Epithelial cell of proximal tubule (primary cell): ENCODE results near the gene SEC14L2. TPM values are rescaled to one million over a fixed set of nuclear protein-coding genes. Genes with fewer than 3 reads are reported as not detected.

Experiments
- DNase-seq: peaks from one replicate; pipeline ENCODE4 v3.0.0-alpha.2; 2011; ENCODE audit warnings: low read depth
- H3K4me3 ChIP-seq: 2 replicates; pipeline ENCODE4 v1.5.1; 2011; ENCODE audit warnings: low read depth, mild to moderate bottlenecking, low read length
- total RNA-seq: library from RNA; depleted of rRNA; stranded (reverse); fragments of >200 nt; gene quantifications from 2 replicates; pipeline ENCODE4 v1.2.3, GENCODE V29; 2015
- TF ChIP-seq, protein P1 (sequence below): conservative IDR thresholded peaks from 2 replicates; pipeline ENCODE4 v1.5.1; 2012; ENCODE audit warnings: low read depth, mild to moderate bottlenecking, low read length

Gene SEC14L2
- 36.2 and 49.6 TPM in 2 replicates for total RNA-seq

- DNase-seq, result no peak
- TF ChIP-seq, protein P1, sequence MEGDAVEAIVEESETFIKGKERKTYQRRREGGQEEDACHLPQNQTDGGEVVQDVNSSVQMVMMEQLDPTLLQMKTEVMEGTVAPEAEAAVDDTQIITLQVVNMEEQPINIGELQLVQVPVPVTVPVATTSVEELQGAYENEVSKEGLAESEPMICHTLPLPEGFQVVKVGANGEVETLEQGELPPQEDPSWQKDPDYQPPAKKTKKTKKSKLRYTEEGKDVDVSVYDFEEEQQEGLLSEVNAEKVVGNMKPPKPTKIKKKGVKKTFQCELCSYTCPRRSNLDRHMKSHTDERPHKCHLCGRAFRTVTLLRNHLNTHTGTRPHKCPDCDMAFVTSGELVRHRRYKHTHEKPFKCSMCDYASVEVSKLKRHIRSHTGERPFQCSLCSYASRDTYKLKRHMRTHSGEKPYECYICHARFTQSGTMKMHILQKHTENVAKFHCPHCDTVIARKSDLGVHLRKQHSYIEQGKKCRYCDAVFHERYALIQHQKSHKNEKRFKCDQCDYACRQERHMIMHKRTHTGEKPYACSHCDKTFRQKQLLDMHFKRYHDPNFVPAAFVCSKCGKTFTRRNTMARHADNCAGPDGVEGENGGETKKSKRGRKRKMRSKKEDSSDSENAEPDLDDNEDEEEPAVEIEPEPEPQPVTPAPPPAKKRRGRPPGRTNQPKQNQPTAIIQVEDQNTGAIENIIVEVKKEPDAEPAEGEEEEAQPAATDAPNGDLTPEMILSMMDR, result no peak
- H3K4me3 ChIP-seq, result peak within 1 kb of the TSS; percentile 86
Observed at GRCh38 chr22:30396871-30397655, at the start of gene SEC14L2. Gene SEC14L2, plus strand, starts transcription at chr22:30397018. Its CDS starts 99 bp downstream, at chr22:30397117.

DNA sequence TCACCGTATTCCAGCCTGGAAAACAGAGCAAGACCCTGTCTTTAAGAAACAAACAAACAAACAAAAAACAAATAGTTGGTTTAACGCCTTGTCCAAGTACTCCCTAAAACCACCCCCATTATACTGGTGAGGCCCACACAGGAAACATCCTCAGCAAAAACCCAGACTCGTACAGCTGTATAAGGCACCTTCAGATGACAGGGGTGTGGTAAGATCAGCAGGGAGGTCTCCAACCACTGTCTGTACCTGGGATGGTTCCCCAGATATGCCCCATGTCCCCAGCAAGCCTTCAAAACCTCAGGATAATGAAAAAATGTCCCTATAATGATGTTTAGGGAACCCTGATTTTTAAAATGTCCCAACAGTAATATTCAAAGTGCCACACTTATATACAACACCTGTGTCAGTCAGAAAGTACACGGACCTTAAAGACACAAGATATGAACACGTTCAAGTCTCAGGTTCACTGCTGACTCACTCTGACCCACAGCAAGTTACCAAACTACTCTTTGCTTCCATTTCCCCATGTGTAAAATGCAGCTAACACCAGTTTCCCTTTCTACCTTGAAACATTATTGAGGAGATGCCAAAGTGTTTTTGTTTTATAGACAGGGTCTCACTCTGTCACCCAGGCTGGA, 49.4 kb upstream of the SEC14L2 start:
- H3K4me3 ChIP-seq, result no peak overlapping the region
- TF ChIP-seq, protein P1, result no peak
- DNase-seq, result no peak

DNA sequence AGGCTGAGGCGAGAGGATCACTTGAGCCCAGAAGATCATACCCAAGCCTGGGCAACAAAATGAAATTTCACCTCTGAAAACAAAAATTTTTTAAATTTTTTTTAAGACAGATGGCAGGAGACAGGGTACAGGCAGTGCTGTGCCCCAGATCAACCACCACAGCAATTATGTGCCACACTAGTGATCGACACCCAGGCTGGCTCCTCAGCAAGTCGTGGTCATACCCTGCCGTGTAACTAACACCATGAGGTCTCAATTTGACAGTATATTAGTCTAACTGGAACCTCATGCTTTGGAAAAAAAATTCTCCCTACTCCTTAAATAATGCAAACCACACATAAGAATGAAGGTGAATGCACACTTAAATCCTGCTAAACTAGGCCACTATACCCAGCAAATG, 48.4 kb upstream of the SEC14L2 start:
- DNase-seq, result no peak
- TF ChIP-seq, protein P1, result no peak
- H3K4me3 ChIP-seq, result no peak overlapping the region

- H3K4me3 ChIP-seq, result no peak overlapping the region
- DNase-seq, result no peak
- TF ChIP-seq, protein P1, result no peak
Observed at GRCh38 chr22:30348809-30349208, 48.0 kb upstream of the SEC14L2 start.

- no peak overlapping the region for H3K4me3 ChIP-seq
- TF ChIP-seq, protein P1, result no peak
- no peak for DNase-seq
Observed at GRCh38 chr22:30351226-30351625, 45.6 kb upstream of the SEC14L2 start.

- TF ChIP-seq, protein P1, result no peak
- no peak overlapping the region for H3K4me3 ChIP-seq
- no peak for DNase-seq
Observed at GRCh38 chr22:30354644-30355043, 42.2 kb upstream of the SEC14L2 start.
